Measurements from ENCODE around the gene HMG20B.

DNA sequence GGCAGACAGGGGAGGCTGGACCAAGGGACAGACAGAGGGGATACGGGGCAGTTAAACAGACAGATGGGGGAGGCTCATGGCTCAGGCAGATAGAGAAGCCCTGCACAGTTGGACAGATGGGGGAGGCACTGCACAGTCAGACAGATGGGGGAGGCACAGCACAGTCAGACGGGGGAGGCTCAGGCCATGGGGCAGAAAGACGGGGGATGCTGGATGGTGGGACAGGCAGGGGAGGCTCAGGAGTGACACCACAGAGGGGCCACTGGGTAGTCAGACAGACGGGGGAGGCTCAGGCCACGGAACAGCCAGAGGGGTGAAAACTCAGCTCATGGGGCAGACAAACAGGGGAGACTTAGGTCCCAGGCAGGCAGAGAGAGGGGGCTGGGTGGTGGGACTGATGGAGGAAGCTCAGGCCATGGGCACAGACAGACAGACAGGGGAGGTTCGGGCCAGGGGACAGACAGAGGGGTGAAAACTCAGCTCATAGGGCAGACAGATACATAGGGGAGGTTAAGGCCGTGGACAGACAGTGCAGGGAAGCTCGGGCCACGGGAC lies 16.2 kb upstream of the HMG20B start:
- TF ChIP-seq POLR2A (IDR thresholded peaks at IDR 0.05; ENCODE audit: low read length) (no peak), GATA1 (IDR thresholded peaks at IDR 0.05; ENCODE audit: low read depth, low read length) (no peak)

Measured in erythroblast (primary cell).